Heart right ventricle (tissue), 16 donors: ENCODE results near the gene CMIP. TPM values are rescaled to one million over a fixed set of nuclear protein-coding genes. Genes with fewer than 3 reads are reported as not detected.

ENCODE experiments used
- ATAC-seq, 8 donors: fragments of 200-7000 bp; cut with Tn5 transposase; one replicate each; pipeline ENCODE4 v1.9.1; 2020; ENCODE audit warnings: mild to moderate bottlenecking in 8 of 8, moderate library complexity in 8 of 8, moderate number of reproducible peaks in 1 of 8
- DNase-seq, 2 donors: peaks; one replicate each; pipeline ENCODE4 v3.0.0-alpha.2; 2020
- H3K27ac ChIP-seq, 10 donors: fragments of 200-600 bp; sonication (generic) in 2 of 10; one replicate each; pipeline versions ENCODE4 v1.5.0 to v1.8.0; 2020 to 2022; ENCODE audit warnings: mild to moderate bottlenecking in 3 of 10
- H3K27me3 ChIP-seq, 7 donors: fragments of 200-600 bp; one replicate each; pipeline ENCODE4 v1.8.0; 2021 to 2022; ENCODE audit warnings: mild to moderate bottlenecking in 2 of 7
- H3K36me3 ChIP-seq, 9 donors: fragments of 200-600 bp; sonication (generic) in 1 of 9; one replicate each; pipeline versions ENCODE4 v1.5.0 to v1.8.0; 2020 to 2022; ENCODE audit warnings: mild to moderate bottlenecking in 2 of 9
- H3K4me1 ChIP-seq, 9 donors: fragments of 200-600 bp; sonication (generic) in 1 of 9; one replicate each; pipeline versions ENCODE4 v1.5.0 to v1.8.0; 2020 to 2022; ENCODE audit warnings: mild to moderate bottlenecking in 4 of 9
- H3K4me3 ChIP-seq, 10 donors: fragments of 200-600 bp; sonication (generic) in 2 of 10; one replicate each; pipeline versions ENCODE4 v1.5.0 to v1.8.0; 2020 to 2022; ENCODE audit warnings: mild to moderate bottlenecking in 7 of 10, moderate library complexity in 2 of 10
- H3K9me3 ChIP-seq, 11 donors: fragments of 200-600 bp in 10 of 11; sonication (generic) in 2 of 11; one replicate each; pipeline versions ENCODE4 v1.5.0 to v1.8.0; 2013 to 2022; ENCODE audit warnings: mild to moderate bottlenecking in 2 of 11, control low read depth in 1 of 11, moderate library complexity in 1 of 11
- CTCF ChIP-seq, 9 donors: fragments of 200-600 bp; sonication (generic) in 2 of 9; IDR thresholded peaks; one replicate each; pipeline versions ENCODE4 v1.5.0 to v1.8.0; 2021 to 2022; ENCODE audit warnings: antibody characterized with exemption in 9 of 9, mild to moderate bottlenecking in 5 of 9, moderate library complexity in 1 of 9
- WGBS, 2 donors: extraction: QIAGEN DNeasy Blood & Tissue Kit; methylation state at CpG; one replicate each; pipeline ENCODE4 v1.1.7; 2013; ENCODE audit warnings: inconsistent platforms in 1 of 2; 5-methylcytosine and 5-hydroxymethylcytosine counted together
- intact Hi-C, 10 donors: fragments of 100-400 bp; cut with DNase I; formaldehyde crosslinking; loops; one replicate each; pipeline versions ENCODE4 v1.11.1 to v1.14.2; 2022
- polyA plus RNA-seq, 2 donors: library from polyadenylated mRNA; stranded (reverse); fragments of 200-250 nt; gene quantifications; one replicate each; pipeline ENCODE4 v1.2.3, GENCODE V29; 2013
- total RNA-seq, 10 donors: library from RNA; stranded (reverse); fragmentation: NEBNext Ultra II Directional in 3 of 10; extraction: Animal tissue kit (Norgen Biotek cat#: 25700) in 3 of 10; gene quantifications; one replicate each; pipeline versions ENCODE4 v1.2.1 to v1.2.4, GENCODE V29; 2021 to 2023
- donor health status: Arrhythmogenic right ventricular cardiomyopathy.
- donor health status: ischemic (EF 13 %, LVEDD 7.1; RV severe dilation, severe dysfunction).
- donor health status: healthy with polysubstance abuse.
- donor health status: DM: no; HTN: yes; CAD: no.
- donor health status: DM: no; HTN: no; CAD: no.
- donor health status: ischemic (EF 25% LVEDD 6.9; RV normal size, moderate dysfunction).
- donor health status: ischemic (EF 25% LVEDD 5.7; RV mildly dilated, moderate dysfunction).
- donor health status: healthy.
- donor health status: DM: yes; HTN: yes; CAD: no.
- donor health status: Ischemic cardiomyopathy.
- donor health status: ischemic (EF 35%, LVEDD 5.7; RV mildly dilated, moderate dysfunction).
- donor health status: nonischemic (EF 11% LVEDD 7.7; RV severe dilation, severe dysfunction).
- donor health status: DM: yes; HTN: yes; CAD: no.
- donor health status: PGD.
- donor health status: ischemic (EF 29% LVEDD 5.4; RV normal size, mild dysfunction).
- donor health status: nonischemic (EF 23%, LVEDD 6.1; RV moderate dilation, normal function).

CMIP gene
- total and polyA plus RNA-seq, 12 donors = 5.4 to 32.8 (median 13.0) TPM

- Histone ChIP-seq H3K4me1 (peaks cover 0 to 15% (median 3%) of the 10 kb centered on the region in 9 donors), H3K9me3 (no peaks in the 10 kb centered on the region), H3K27me3 (no peaks in the 10 kb centered on the region), H3K4me3 (no peak overlapping the region), H3K27ac (no peak overlapping the region), H3K36me3 (peaks cover 0 to 92% (median 12%) of the 10 kb centered on the region in 9 donors)
- no peak for DNase-seq
- ATAC-seq = no peak
- intact Hi-C loops = no loop called here
- WGBS, 2 donors = 97 to 98% methylated on average over 5 of the region's 5 CpGs
- no peak for TF ChIP-seq CTCF (IDR thresholded peaks at IDR 0.05)
Observed at GRCh38 chr16:81702506-81702905, 257.9 kb downstream of the CMIP start.

DNA sequence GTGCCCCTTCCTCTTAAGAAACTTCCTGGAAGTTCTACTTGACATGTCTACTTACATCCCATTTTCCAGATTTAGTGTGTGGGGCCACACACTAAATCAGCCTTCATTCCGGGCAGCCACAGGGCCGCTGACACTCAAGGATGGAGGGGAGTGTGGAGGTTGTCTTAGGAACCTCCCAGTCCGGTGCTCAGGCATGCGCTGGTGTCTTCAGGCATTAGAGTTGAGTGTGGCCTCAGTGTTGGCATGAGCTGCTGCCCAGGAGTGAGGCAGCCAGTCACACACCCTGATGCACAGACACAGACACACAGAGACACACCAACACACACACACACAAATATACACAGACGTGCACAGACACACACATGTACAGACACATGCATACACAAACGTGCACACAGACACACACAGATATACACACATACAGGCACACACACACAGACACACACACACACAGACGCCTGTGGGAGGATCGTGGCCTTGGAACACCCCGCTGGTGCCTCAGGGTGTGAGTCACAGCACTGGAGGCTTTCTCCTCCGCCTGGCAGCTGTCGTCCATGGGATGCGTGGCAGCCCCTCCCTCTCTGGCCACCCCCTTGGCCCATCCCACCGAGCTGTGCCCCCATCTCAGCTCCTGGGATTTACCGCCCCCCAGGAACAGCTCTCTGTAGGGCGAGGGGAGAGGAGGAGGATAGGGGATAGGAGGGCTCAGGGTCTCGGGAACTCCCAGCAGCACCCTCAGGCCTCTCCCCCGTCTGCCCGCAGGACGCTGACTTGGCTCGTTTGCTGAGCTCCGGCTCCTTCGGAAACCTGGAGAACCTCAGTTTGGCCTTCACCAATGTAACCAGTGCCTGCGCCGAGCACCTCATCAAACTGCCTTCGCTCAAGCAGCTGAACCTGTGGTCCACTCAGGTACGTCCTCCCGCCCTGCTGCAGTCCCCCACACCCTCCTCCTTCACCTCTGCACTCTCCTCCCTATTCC is 258.9 kb downstream of the CMIP start:
- peaks cover 0 to 5% (median 0%) of the 10 kb centered on the region in 9 donors for H3K4me1 ChIP-seq
- no peaks in the 10 kb centered on the region for H3K27me3 ChIP-seq
- peaks cover 0 to 93% (median 19%) of the 10 kb centered on the region in 9 donors for H3K36me3 ChIP-seq
- ATAC-seq (no peak), DNase-seq (no peak)
- H3K9me3 ChIP-seq = no peaks in the 10 kb centered on the region
- TF ChIP-seq CTCF (IDR thresholded peaks at IDR 0.05) = no peak
- H3K4me3 ChIP-seq = no peak overlapping the region
- WGBS, 2 donors = 92 to 94% methylated on average over 27 of the region's 27 CpGs
- H3K27ac ChIP-seq = no peak overlapping the region
- intact Hi-C loops = no loop called here

DNA sequence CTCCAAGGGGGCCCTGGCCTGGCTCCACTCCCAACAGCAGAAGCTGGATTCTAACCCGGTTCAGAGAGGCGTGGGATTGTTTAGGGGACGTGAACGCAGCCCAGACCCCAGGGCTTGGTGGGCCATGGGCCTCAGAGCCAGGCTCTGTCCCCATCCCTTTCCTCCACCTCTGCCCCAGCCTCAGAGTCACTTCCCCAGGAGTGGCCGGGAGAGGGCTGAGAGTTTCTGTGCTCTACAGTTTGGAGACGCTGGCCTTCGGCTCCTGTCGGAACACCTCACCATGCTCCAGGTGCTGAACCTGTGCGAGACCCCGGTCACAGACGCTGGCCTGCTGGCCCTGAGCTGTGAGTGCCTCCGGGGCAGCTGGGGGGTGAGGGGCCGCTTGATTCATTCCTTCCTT is 260.7 kb downstream of the CMIP start:
- H3K36me3 ChIP-seq = peaks cover 0 to 93% (median 19%) of the 10 kb centered on the region in 9 donors
- no peaks in the 10 kb centered on the region for H3K4me1 ChIP-seq
- TF ChIP-seq CTCF (IDR thresholded peaks at IDR 0.05) = no peak
- H3K27me3 ChIP-seq = no peaks in the 10 kb centered on the region
- no peaks in the 10 kb centered on the region for H3K9me3 ChIP-seq
- 97% methylated on average over 13 of the region's 13 CpGs for WGBS, 2 donors
- H3K27ac ChIP-seq = no peak overlapping the region
- H3K4me3 ChIP-seq = no peak overlapping the region
- no peak for DNase-seq
- no peak for ATAC-seq
- intact Hi-C loops = no loop called here

- no peaks in the 10 kb centered on the region for H3K9me3 ChIP-seq
- ATAC-seq (no peak), DNase-seq (no peak)
- peaks cover 0 to 7% (median 0%) of the 10 kb centered on the region in 9 donors for H3K4me1 ChIP-seq
- no peaks in the 10 kb centered on the region for H3K27me3 ChIP-seq
- H3K4me3 ChIP-seq = no peak overlapping the region
- TF ChIP-seq CTCF (IDR thresholded peaks at IDR 0.05) = no peak
- 92 to 93% methylated on average over 25 to 26 of the region's 26 CpGs for WGBS, 2 donors
- H3K36me3 ChIP-seq = peaks cover 0 to 84% (median 19%) of the 10 kb centered on the region in 9 donors
- H3K27ac ChIP-seq = no peak overlapping the region
- intact Hi-C loops = no loop called here
Observed at GRCh38 chr16:81706327-81707295, 262.0 kb downstream of the CMIP start.
